C1 segment of cervical spinal cord (tissue), 14 donors: ENCODE data around the gene CDH22.
A peak's percentile ranks its signal among the peaks of the same experiment; 100 is the strongest.

ENCODE experiments used
- DNase-seq, 14 donors: peaks; one replicate each; lab custom pipeline; 2025; lab: John Stamatoyannopoulos, UW

Gene CDH22

DNA sequence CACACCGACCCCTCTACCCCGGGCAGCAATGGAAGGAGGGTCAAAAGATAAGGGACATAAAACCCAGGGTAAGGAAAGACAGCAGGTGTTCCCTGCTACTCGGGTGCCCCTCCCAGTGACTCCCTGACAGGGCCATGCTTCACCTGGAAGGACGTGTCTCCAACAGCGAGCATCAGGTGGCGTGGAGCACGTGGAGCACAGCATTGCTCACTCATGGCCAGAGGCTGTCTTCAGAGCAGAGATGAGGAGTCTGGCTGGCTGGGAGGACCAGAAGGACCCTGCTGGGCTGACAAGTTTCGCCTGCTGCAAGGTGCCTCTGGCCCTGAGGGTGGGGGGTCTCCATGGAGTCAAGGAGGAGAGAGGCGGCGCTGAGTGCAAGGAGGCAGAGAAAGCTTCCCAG lies 15.3 kb upstream of the CDH22 start:
- no peak for DNase-seq

DNA sequence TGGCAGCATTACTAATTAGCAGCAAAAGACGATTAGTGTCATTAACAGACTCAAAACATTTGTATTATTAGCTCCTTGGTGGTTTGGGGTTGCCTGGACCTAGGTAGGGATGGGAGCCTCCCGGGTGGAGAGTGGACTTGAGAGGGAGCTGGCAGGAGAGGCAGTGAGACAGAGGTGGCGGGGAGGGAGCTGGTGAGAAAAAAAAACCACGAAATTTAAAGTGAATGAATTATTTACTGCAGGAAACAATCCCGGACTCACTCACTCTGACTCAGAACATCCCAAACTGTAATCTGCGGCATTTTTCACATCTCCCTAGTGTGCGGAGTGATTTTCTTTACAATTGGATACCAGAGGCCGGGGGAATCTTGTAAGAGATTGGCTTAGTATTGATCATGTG lies 14.3 kb upstream of the CDH22 start:
- DNase-seq: no peak

DNA sequence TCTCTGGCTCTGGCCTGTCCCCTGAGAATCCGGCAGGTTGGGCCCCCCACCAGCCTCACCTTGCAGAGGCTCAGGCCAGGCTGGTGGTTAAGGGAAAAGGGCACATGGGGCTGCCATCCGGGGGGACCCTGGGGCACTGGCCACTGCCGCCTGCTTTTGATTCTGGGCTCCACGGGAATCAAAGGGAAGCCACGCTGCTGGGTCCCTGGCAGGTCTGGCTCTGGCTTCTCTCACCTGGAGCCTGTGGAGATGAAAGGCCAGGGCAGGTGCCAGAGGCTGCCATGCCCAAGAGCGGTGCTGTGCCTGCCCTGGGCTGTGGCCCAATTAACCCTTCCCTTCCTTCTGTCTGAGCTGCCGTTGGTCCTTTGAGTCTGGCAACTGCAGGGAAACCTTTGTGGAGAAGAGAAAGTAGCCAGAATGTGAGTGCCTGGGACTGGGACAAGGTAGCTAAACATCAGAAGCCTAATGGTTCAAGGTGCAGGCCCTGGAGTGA lies 9.4 kb upstream of the CDH22 start:
- peak in 1 of 14 donors; percentile 47 for DNase-seq

DNA sequence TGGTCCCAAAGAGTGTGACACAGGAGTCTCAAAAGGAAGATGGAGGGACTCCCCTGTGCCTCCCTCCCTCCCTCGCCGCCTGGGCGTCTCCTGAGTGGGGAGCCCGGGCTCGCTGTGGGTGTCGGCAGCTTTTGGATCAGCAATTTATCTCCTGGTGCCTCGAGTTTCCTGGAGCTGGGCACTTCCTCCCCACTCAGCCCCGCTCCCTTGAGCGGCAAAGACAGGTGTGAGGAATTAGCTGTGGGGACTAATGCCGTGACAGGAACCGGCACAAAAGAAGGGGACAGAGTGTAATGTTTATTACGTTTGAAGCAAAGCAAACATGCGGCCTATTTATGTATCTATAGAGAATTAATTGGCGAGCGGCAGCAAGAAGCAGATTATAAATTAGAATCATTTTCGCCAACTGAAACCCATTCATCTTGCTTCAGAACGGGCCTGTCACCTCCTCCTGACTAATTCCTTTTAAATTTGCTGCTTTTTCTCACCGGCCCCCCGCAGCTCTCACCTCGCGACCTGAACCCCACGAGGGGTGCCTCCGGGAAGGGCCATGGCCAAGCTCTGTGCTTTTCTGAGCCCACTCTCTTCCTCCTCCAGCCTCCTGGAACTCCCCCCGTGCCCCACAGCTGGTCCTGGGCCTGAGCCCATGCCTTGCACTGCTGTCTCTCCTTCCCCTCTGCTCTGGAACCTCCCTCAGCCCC lies 8.8 kb upstream of the CDH22 start:
- no peak for DNase-seq

DNA sequence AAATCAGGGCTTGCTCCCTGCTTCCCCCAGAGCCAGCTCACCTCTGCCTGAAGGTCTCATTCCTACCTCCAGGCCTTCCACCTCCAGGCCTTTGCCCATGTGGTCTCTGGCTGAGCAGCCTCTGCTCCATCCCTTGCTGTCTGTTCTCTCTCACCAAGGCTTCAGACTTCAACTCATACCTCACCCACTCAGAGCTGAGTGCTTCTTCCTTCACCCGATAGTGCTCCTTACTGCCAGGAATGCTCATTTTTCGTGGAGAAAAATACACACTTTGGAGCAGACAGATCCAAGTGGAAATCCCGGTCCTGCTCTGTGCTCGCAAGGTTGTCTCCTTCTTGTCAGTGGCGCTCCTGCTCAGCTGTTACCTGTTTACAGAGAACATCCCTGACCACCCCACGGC lies 7.0 kb upstream of the CDH22 start:
- DNase-seq: no peak

DNA sequence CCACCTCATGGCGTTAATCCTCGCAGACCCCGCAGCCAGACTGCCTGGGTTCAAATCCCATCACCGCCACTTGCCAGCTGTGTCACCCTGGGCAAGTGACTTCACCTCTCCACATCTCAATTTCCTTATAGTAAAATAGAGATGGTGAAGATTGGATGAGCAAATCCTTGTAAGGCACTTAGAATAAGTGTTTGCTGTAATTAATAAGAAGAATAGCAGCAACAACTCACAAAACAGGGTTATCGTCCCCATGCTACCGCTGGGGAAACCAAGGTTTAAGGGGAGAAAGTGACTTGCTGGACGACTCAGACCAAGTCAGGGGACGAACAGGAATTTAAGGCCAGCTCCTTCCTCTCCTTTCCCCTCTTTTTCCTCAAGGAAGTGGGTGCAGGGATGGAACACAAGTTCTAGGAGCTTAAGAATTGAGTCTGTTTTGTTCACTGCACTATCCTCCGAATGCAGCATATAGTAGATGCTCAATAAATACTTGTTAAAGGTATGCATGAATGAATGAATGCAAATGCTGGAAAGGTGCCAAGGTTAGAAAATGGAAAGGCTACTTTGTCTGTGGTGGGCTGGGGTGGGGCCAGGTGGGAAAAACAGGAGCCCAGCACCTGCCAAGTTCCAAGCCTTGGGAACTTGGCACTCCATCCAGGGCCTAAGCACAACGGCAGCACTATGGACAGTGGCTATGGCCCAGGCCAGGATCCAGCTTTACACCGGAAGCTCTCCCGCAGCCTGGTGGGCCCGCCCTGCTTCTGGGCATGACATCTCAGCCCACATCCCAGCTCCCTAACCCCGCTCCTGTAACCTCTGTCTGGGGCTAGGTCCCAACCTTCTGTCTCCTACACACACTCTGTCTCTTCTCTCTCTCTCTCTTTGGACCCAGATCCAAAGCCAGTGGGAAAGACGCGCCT lies 4.9 kb upstream of the CDH22 start:
- no peak for DNase-seq

DNA sequence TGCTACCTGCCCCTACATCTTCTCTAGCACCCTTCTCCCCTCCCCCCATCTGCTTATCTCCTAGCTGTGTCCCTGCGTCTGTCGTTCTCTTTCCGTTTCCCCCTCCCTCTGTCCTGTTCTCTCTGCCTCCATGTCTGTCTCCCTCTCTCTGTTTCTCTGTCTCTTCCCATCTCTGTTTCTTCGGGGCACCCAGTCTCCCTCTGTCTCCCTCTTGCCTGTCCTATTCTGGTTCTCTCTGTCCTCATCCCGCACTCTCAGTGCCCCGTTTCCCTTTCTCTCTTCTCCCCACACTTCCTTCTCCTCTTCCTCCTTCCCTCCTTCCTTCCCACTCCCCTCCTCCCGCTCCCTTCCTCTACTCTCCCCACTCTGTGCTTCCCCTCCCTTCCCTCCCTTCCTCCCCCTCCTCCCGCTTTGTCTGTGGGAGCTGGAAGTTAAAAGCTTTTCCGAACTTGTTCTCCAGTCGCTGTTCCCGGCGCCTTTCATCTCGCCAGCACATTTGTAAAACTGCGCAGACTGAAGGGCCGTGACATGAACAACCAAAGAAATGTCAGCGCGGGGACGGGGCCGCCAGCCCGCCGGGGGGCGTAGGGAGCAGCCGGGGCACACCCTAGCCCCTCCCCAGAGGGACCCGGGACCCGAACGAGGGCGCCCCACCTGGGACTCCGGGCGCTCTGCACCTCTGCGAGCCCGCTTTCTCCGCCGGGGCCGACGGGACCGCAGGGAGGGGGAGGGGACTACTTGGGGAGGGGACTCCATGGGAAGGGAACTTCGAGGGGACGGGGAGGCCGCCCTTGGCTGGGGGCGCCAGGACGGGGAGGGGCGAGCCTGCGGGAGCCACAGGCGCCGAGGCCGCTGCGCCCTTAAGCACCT lies 4.0 kb upstream of the CDH22 start:
- peak in 1 of 14 donors; percentile 6 for DNase-seq

DNA sequence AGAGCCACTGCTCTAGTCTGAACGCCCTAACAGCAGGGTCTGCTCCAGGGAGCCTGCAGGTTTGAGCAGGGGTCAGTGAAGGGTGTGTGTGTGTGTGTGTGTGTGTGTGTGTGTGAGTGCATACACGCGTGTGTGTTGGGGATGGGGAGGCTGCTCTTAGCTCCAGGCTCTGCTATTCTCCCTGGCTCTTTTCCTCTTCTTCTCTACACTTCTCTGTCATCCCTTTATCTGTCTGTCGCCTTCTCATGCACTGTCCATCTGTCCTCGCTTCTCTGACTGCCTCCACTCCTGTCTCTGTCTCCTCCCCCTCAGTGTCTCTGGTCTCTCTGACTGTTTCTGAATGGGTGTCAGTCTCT lies 3.4 kb upstream of the CDH22 start:
- DNase-seq: no peak

DNA sequence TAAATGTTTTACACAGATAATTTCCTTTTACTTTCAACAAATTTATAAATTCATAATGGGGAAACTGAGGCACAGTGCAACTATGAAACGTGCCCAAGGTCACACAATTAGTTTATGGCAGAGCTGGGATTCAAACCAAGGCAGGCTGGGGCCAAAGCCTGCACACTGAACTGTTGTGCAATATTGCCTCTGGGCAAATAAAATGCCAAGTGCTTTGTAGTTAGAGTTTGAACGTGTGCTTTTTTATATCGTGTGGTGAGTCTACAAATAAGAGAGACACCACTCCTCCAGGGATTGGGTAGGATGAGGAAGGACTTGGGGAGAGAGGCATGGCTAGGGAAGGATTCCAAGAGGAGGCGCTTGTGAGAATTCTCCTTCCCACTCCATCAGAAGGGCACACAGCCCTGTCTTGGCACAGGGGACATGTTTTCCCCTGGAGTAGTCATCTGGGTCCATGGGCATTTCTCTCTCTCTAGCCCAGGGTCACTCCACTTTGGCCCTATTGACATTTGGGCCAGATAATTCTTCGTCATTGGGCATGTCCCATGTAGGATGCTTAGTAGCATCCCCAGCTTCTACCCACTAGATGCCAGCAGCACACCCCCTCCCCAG lies 2.8 kb upstream of the CDH22 start:
- peak in 1 of 14 donors; percentile 33 for DNase-seq

DNA sequence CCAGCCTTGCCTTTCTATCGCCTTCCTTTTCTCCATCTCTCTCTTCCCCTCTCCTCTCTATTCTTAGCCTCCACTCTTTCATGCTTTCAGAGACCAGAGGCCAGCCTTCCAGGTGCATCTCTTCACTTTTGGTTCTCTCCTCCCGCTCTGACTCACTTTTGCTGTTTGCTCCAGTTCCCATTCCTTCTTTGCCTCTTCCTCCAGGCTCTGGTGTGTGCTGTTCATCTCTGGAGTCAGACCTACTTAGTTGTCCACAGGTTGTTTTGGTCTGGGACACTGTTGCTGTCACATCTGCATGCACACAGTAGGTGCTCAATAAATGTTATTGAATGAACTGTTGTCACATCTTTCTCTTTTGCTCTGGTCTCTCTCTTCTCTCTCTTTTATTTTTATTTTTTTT lies 1.6 kb upstream of the CDH22 start:
- DNase-seq: no peak

DNA sequence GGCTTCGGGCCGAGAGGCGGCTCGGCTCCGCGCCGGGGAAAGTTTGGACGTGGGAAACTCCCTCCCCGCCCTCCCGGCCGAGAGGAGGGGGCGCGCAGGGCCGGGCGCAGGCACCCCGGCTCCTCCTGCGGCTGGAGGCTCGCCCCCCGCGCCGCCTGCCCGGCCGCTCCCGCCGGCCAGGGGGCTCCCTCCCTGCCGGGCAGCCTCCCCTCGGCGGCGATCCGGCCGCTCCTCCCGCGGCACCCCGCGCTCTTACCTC lies 370 bp downstream of the CDH22 start:
- no peak for DNase-seq

DNA sequence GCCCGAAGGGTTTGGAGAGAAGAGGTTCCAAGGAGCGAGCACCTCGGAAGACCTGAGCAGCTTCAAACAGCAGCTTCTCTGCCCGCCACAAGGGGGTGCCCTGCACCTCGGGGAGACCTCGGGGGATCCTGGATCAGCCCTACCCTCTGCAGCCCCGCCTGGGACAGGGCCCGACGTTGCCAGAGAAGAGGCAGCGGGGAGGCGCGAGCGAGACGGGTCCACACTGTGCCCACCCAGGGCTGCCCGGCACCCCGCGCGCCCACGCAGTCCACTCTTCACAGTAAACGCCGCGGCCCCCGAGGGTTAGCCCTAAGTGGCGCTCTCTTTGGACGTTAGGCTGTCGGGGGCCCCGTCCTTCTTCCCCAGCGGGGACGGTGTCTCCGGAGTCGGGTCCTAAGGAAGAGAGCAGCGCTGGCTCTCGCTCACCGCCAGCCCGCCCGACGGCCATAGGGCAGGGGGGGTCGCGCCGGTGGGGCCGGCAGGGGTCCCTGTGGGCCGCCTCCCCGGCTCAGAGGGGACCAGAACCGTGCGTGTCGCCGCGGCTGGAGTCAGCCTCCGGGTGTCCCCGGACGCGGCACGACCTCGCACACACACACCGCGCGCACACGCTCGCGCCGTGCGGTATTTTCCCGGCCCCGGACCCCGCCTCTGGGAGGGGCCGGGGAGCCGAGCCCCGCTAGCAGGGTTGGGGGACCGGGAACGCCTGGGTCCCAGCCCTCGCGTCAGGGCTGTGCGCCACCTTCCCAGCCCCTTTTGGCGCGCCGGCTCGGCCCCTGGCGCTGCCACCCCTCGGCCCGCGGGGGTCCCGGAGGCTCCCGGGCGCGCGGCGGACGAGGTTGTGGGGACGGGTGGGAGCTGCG lies 929 bp downstream of the CDH22 start:
- DNase-seq: peak in 8 of 14 donors; percentile 8 to 72 (median 12)

DNA sequence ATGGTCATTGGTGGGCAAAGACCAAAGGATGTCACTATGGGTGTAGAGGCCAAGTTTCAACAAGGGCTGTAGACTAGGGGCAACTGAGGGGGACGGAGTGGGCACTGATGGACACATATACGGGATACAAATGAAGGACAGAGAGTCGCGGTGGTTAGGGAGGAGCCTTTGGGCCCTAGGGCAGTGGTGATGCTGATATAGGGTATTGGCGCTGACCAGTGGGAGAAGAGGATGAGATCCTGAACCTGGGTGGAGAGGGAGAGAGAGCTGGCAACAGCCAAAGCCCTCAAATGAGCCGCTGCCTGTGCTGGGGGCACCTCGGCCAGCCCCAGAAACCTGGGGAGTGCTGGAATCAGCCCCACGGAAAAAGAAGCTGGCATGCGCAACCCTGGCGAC lies 1.6 kb downstream of the CDH22 start:
- no peak for DNase-seq

DNA sequence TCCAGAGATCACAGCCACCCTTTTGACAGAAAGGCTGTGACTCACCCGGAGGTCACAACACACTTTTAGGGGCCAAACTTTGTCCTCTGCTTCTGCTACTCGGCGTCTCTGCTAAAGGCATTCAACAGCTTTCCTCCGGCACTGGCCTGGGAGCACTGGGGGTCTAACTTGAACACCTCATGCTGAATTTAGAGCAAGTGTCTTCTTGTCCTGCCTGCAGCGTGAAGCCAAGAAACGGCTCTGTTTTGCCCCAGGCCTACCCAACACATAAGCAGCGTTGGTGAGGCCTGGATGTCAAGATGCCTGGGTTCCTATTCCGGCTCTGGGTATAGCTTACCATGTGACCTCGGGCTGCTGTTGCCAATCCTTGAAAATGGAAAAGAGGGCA lies 2.3 kb downstream of the CDH22 start:
- DNase-seq: peak in 2 of 14 donors; percentile 18 to 67

DNA sequence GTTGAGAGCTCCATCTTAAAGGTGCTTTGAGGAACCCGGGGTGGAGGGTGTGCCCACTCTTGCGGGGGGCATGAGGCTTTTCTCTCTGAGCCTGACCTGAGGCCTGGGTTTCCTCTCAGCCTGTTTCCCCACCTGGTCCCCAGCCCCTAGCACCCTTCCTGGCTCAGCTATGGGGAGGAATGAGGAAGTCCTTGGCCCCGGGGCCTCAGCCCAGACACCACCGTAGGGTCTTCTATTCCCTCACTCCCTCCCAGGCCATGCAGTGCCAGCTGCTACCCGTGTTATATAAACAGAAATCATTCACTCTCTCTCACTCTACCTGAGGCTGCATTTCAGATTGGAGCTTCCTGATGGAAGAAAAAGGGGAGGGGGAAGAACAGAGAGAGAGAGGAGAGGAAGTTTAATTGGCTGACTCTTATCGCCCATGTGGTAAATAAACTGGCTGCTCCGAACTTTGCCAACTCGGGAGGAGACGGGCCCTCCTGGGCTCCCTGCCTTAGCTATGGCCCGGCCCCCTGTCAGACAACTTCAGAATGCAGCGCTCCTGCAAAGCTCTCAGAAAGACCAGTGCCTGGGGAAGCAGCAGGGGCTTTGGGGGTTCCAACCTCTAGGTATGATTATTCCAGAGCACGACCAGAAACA lies 2.8 kb downstream of the CDH22 start:
- DNase-seq: peak in 2 of 14 donors; percentile 8 to 53

DNA sequence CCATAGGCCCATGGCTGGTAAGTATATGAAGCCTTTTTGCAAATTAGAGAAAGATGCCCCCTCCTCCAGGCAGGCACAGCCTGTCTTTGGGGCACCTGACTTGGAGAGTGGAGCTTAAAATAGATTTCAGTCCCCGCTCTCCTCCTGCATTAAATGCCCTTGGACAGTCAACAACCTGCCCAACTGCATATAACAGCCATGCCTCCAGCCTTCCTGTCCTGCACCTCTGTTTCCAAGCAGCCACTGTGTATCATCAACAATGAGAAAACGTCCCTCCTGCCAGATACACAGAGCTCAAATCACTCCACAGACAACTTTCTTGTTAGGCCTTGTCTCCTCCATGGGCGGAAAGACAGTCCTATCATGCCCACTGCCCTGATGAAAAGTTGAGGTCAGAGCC lies 3.4 kb downstream of the CDH22 start:
- DNase-seq: no peak

DNA sequence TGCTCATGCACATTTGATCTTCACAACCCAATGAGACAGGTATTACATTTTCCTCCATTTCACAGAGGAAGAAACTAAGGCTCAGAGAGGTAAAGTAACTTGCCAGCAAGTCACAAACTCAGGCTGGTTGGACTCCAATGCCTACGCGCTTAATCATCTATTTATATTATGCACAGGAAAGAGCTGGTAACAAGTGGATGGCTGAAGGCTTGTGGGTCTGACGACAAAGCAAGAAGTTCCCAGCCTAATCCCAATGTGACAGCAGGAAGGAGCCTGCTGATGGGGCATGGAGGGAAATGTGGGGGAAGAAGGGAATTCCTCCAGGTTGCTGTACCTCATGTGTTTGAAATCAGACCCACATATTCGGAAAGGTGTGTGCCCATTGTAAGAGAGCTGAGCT lies 3.9 kb downstream of the CDH22 start:
- no peak for DNase-seq

DNA sequence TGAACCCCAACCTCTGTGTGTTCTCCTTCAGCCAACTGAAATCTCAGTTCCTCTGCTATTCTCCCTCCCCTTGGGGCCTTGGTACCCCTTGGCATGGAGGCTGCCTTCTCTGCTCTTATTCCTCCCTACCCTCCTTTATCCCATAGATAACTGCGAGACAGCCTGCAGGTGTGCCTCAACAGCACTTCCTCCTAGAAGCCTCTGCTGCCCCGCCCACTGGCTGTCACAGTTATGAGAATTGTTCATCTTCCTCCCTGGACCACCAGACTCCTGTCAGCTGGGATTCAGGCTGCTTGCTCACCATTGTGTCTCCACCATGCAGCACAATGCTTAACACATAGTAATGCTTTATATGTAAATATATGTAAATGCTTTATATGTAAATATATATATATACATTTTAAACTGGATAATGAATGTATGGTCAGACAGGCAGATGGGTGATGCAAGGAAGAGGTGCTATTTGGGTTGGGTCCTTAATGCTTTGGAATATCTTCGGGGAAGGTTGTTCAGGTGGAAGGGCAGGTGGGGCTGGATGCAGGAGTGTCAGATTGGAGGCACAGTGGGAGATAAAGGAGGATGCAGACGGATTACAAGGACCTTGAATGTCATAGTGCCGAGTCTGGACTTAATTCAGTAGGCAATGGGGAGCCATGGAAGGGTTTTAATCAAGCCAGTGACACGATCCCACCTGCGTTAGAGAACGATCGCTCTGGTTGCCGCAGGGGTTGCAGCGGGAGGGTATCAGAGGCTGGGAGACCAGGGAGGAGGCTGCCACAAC lies 4.9 kb downstream of the CDH22 start:
- peak in 1 of 14 donors; percentile 58 for DNase-seq

DNA sequence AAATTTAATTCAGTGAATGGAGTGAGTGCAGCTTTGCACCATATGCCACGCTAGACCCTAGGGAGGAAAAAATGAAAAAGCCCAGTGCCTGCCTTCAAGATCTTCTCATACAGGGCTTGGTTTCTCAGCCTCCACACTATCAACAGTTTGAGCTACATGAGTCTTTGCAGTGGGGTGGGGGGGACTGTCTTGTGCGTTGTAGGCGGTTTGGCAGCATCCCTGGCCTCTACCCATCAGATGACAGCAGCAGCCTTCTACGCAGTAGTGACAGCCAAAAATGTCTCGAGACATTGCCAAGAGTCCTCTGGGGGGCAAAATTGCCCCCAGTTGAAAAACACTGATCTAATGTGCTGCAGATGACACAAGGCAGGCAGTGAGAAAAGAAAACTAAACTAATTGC lies 6.2 kb downstream of the CDH22 start:
- peak in 1 of 14 donors; percentile 39 for DNase-seq

DNA sequence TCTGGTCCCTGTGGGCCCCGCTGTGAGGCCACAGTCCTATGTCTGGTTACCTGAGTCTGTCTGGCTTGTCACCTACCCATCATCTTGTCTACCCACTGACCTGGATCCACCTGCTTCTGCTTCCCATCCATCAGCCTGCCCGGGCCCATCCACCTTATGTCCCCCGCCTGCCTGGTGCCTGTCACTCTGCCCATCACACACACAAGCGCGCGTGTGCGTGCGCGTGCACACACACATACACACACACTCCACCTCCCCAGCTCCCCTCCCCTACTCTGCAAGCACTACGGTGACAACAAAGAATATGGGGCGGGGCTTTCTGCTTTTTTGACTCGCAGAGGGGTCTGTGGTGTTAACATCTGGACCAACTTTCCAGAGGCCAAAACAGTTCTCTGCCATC lies 8.0 kb downstream of the CDH22 start:
- DNase-seq: no peak
